Gastrocnemius medialis (tissue), 4 donors: ENCODE results near the gene TMSB4X. TPM values are rescaled to one million over a fixed set of nuclear protein-coding genes. Genes with fewer than 3 reads are reported as not detected.
A peak's percentile ranks its signal among the peaks of the same experiment; 100 is the strongest.

Experiments used
- ATAC-seq, 2 donors: fragments of 150-250 bp; one replicate each; pipeline ENCODE4 v1.9.1; 2016
- DNase-seq, 2 donors: peaks; one replicate each; pipeline ENCODE4 v3.0.0-alpha.2; 2019
- H3K27ac ChIP-seq, 4 donors: fragments of 200-600 bp; sonication (generic); 1 replicate in 1 of 4; 2 replicates in 3 of 4; pipeline ENCODE4 v1.5.1; 2016 to 2018; ENCODE audit warnings: mild to moderate bottlenecking in 2 of 4, moderate library complexity in 1 of 4
- H3K27me3 ChIP-seq, 3 donors: fragments of 200-600 bp; sonication (generic) in 2 of 3; 1 replicate in 1 of 3; 2 replicates in 2 of 3; pipeline versions ENCODE4 v1.5.1 to v1.6.0; 2016 to 2019; ENCODE audit warnings: mild to moderate bottlenecking in 1 of 3, moderate library complexity in 1 of 3
- H3K36me3 ChIP-seq, 2 donors: fragments of 200-600 bp; sonication (generic) in 1 of 2; one replicate each; pipeline ENCODE4 v1.5.1; 2017 to 2018
- H3K4me1 ChIP-seq, 2 donors: fragments of 200-600 bp; sonication (generic) in 1 of 2; one replicate each; pipeline ENCODE4 v1.5.1; 2016 to 2017; ENCODE audit warnings: mild to moderate bottlenecking in 2 of 2
- H3K4me3 ChIP-seq, 4 donors: fragments of 200-600 bp; sonication (generic) in 3 of 4; 1 replicate in 1 of 4; 2 replicates in 3 of 4; pipeline ENCODE4 v1.5.1; 2016 to 2019; ENCODE audit warnings: mild to moderate bottlenecking in 2 of 4
- H3K9me3 ChIP-seq, 3 donors: fragments of 200-600 bp; sonication (generic) in 2 of 3; 1 replicate in 1 of 3; 2 replicates in 2 of 3; pipeline ENCODE4 v1.5.1; 2016 to 2019
- POLR2A ChIP-seq, 2 donors: fragments of 450-650 bp; IDR thresholded peaks; one replicate each; pipeline ENCODE4 v1.6.1; 2017; ENCODE audit warnings: antibody characterized with exemption in 2 of 2, mild to moderate bottlenecking in 2 of 2, moderate library complexity in 2 of 2
- in situ Hi-C, 4 donors: fragments of 200-750 bp; cut with MboI; loops; one replicate each; pipeline versions ENCODE4 v1.15.0 to v1.8.0; 2017; ENCODE audit warnings: low sequenced_read_pairs in 4 of 4
- intact Hi-C: fragments of 100-400 bp; cut with DNase I; formaldehyde crosslinking; loops from one replicate; pipeline ENCODE4 v1.15.1; 2023; ENCODE audit warnings: low total_unique reads
- total RNA-seq, 4 donors: library from RNA; depleted of rRNA; stranded (reverse); fragments of >200 nt; gene quantifications; one replicate each; pipeline versions ENCODE4 v1.1.0 to v1.2.3, GENCODE V29; 2016
- TF ChIP-seq, protein P1 (sequence below), 5 experiments: fragments of 450-650 bp in 3 of 5; fragments of 200-600 bp in 2 of 5; sonication (generic) in 2 of 5; IDR thresholded peaks in 4 of 5; conservative IDR thresholded peaks in 1 of 5; 1 replicate in 4 of 5; 2 replicates in 1 of 5; pipeline ENCODE4 v1.5.1; 2016 to 2019; ENCODE audit warnings: antibody characterized with exemption in 5 of 5, mild to moderate bottlenecking in 3 of 5, moderate library complexity in 3 of 5

The TMSB4X gene
- total RNA-seq, 4 donors from 2014 or later = 492 to 653 (median 526) TPM

DNA sequence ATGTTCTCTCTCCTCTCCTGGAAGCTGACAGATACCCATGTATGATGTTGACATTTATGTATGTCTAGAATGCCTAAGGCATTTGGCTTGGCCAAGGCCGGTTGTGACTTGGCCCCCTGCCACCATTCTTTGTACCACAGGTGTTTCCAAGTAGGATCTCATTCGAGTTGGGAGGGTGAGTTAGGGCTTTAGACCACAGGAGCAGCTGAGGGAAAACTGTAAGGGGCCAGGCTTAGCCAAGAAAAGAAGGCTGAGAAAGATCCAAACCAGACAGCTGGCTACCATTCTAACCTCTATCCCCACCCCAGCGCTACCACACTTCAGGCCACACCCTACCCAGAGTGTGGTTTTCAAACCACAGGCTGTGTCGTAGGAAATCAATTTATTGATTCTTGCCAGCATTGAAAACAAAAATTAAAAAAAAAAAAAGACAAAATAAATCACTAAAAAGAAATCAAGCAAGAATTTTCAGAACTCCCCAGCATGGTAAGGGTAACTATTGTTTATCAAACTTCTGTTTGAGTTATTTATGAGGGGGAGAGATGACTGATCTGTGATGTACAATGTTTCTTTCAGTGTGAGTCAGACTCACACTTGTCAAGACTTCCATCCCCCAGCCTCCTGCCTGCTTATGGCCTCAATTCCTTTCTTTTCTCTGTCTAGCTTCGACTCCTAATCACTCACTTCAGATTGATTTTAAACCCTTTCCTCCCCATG is 9.9 kb downstream of the TMSB4X start:
- Histone ChIP-seq H3K36me3 (no peaks in the 10 kb centered on the region), H3K27ac (peak overlapping the region in 1 of 4 donors; percentile 30), H3K9me3 (no peaks in the 10 kb centered on the region), H3K4me1 (no peaks in the 10 kb centered on the region), H3K27me3 (peaks cover 0 to 2% (median 0%) of the 10 kb centered on the region in 3 donors), H3K4me3 (no peak overlapping the region)
- intact Hi-C loops (no loop called here), in situ Hi-C loops (no loop called here)
- DNase-seq = no peak
- TF ChIP-seq POLR2A (IDR thresholded peaks at IDR 0.05) = no peak
- TF ChIP-seq, protein P1, sequence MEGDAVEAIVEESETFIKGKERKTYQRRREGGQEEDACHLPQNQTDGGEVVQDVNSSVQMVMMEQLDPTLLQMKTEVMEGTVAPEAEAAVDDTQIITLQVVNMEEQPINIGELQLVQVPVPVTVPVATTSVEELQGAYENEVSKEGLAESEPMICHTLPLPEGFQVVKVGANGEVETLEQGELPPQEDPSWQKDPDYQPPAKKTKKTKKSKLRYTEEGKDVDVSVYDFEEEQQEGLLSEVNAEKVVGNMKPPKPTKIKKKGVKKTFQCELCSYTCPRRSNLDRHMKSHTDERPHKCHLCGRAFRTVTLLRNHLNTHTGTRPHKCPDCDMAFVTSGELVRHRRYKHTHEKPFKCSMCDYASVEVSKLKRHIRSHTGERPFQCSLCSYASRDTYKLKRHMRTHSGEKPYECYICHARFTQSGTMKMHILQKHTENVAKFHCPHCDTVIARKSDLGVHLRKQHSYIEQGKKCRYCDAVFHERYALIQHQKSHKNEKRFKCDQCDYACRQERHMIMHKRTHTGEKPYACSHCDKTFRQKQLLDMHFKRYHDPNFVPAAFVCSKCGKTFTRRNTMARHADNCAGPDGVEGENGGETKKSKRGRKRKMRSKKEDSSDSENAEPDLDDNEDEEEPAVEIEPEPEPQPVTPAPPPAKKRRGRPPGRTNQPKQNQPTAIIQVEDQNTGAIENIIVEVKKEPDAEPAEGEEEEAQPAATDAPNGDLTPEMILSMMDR (IDR thresholded peaks at IDR 0.05 in 4 of 5, conservative IDR thresholded peaks at IDR 0.05 in 1 of 5) = no peak
- no peak for ATAC-seq

DNA sequence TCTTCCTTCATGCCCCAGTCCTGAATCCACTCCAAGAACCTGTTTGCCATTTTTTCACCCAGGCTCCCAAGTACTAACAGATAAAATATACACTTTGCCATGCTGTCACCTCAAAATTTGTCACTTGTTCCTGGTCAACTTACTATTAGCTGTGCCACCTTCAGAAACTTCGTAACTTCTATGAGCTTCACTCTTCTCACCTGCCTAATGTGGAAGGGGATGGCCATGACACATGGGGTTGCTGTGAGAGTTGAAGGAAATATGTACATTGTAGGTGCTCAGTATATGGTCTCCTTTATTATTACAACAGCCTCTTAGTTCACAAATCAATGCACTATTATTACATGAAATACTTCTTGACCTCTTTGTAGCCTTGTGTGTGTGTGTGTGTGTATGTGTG is 10.4 kb downstream of the TMSB4X start:
- H3K4me3 ChIP-seq = no peak overlapping the region
- intact Hi-C loops (no loop called here), in situ Hi-C loops (no loop called here)
- no peaks in the 10 kb centered on the region for H3K36me3 ChIP-seq
- ATAC-seq (no peak), DNase-seq (no peak)
- no peak overlapping the region for H3K27ac ChIP-seq
- no peaks in the 10 kb centered on the region for H3K4me1 ChIP-seq
- no peaks in the 10 kb centered on the region for H3K9me3 ChIP-seq
- TF ChIP-seq POLR2A (IDR thresholded peaks at IDR 0.05) = no peak
- TF ChIP-seq, protein P1 (IDR thresholded peaks at IDR 0.05 in 4 of 5, conservative IDR thresholded peaks at IDR 0.05 in 1 of 5) = no peak
- peaks cover 0 to under 1% (median 0%) of the 10 kb centered on the region in 3 donors for H3K27me3 ChIP-seq

DNA sequence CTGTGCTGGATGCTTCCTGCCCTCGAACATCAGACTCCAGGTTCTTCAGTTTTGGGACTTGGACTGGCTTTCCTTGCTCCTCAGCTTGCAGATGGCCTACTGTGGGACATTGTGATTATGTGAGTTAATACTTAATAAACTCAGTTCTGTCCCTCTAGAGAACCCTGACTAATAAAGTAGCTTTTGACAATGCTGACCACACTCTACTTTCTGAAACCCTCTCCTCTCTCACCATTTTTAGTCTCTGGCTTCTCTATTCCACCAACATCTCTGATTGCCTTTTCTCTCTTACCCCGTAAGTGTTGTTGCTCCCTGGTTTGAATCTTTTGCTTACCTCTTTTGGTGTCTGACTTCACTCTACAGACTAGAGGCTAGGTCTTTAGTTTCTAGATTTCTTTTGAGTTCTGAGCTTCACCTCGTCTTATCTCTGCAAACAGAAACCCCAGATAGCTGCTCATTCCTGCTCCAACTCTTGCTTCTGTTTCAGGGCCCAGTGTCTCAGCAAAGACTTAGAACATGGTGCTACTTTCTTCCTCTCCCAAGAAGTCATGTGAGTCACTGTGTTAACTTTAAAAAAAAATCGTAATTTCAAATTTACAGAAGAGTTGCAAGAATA is 11.4 kb downstream of the TMSB4X start:
- Histone ChIP-seq H3K27me3 (no peaks in the 10 kb centered on the region), H3K9me3 (no peaks in the 10 kb centered on the region), H3K36me3 (no peaks in the 10 kb centered on the region), H3K4me1 (no peaks in the 10 kb centered on the region), H3K27ac (no peak overlapping the region), H3K4me3 (no peak overlapping the region)
- ATAC-seq = no peak
- intact Hi-C loops = no loop called here
- no peak for DNase-seq
- TF ChIP-seq POLR2A (IDR thresholded peaks at IDR 0.05) = no peak
- TF ChIP-seq, protein P1 (IDR thresholded peaks at IDR 0.05 in 4 of 5, conservative IDR thresholded peaks at IDR 0.05 in 1 of 5) = no peak
- in situ Hi-C loops = no loop called here

DNA sequence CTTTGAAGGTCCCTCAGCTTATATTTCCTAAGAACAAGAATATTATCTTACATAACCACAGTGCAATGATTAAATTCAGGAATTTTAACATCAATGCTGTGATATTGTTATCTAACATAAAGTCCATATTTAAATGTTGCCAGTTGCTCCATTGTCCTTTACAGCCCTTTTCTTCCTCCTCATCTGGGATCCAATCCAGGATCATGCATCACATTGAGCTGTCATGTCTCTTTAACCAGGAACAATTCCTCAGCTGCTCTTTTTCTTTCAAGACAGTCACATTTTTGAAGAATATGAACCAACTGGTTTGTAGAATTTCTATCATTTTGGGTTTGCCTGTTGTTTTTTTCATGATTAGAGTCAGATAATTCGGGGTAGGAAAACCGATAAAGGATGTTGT is 12.0 kb downstream of the TMSB4X start:
- in situ Hi-C loops (no loop called here), intact Hi-C loops (no loop called here)
- no peaks in the 10 kb centered on the region for H3K36me3 ChIP-seq
- H3K4me3 ChIP-seq = no peak overlapping the region
- H3K27ac ChIP-seq = no peak overlapping the region
- TF ChIP-seq, protein P1 (IDR thresholded peaks at IDR 0.05 in 4 of 5, conservative IDR thresholded peaks at IDR 0.05 in 1 of 5) = no peak
- no peak for TF ChIP-seq POLR2A (IDR thresholded peaks at IDR 0.05)
- no peaks in the 10 kb centered on the region for H3K4me1 ChIP-seq
- no peak for DNase-seq
- no peak for ATAC-seq
- no peaks in the 10 kb centered on the region for H3K9me3 ChIP-seq
- no peaks in the 10 kb centered on the region for H3K27me3 ChIP-seq
